Fibroblast of peridontal ligament (primary cell): Measurements from ENCODE around the gene ATL1.
"Not testable (repeated sequence)": the region's sequence is repeated elsewhere in the genome, so short reads cannot be mapped to it uniquely, and the experiment has no call there.

Source experiments
- DNase-seq: peaks from one replicate; pipeline ENCODE4 v3.0.0-alpha.2; 2010; ENCODE audit errors: extremely low read depth

ATL1 gene

GRCh38 chr14:50602035-50602434 lies 42.1 kb downstream of the ATL1 start:
- DNase-seq: no peak

- no peak for DNase-seq
These were observed 43.6 kb downstream of the ATL1 start for GRCh38 chr14:50603565-50603964.

GRCh38 chr14:50605766-50606165 lies 45.8 kb downstream of the ATL1 start:
- DNase-seq: peak; percentile 70

GRCh38 chr14:50606468-50606867 lies 46.5 kb downstream of the ATL1 start:
- DNase-seq: no peak

- DNase-seq: peak; percentile 90
These were observed 47.2 kb downstream of the ATL1 start for GRCh38 chr14:50607181-50607580.

GRCh38 chr14:50607761-50608160 lies 47.8 kb downstream of the ATL1 start:
- no peak for DNase-seq

GRCh38 chr14:50608302-50608851 lies 48.4 kb downstream of the ATL1 start:
- peak; percentile 95 for DNase-seq

- no peak for DNase-seq
These were observed 50.5 kb downstream of the ATL1 start for GRCh38 chr14:50610465-50610864.

- no peak for DNase-seq
These were observed 52.9 kb downstream of the ATL1 start for GRCh38 chr14:50612806-50613205.

GRCh38 chr14:50615056-50615455 lies 55.1 kb downstream of the ATL1 start:
- DNase-seq: no peak

- DNase-seq: no peak
These were observed 55.6 kb downstream of the ATL1 start for GRCh38 chr14:50615552-50615951.

GRCh38 chr14:50616275-50616674 lies 56.3 kb downstream of the ATL1 start:
- DNase-seq: no peak

GRCh38 chr14:50619569-50620141 lies 59.7 kb downstream of the ATL1 start:
- peak; percentile 83 for DNase-seq

GRCh38 chr14:50620341-50620740 lies 60.4 kb downstream of the ATL1 start:
- DNase-seq: peak; percentile 48

GRCh38 chr14:50622978-50623377 lies 63.0 kb downstream of the ATL1 start:
- peak; percentile 93 for DNase-seq

- no peak for DNase-seq
These were observed 64.5 kb downstream of the ATL1 start for GRCh38 chr14:50624447-50624846.

GRCh38 chr14:50624947-50625346 lies 65.0 kb downstream of the ATL1 start:
- DNase-seq: not testable (repeated sequence)

- no peak for DNase-seq
These were observed 71.5 kb downstream of the ATL1 start for GRCh38 chr14:50631408-50631821.

- DNase-seq: no peak
These were observed 74.0 kb downstream of the ATL1 start for GRCh38 chr14:50633954-50634353.

- DNase-seq: peak; percentile 48
These were observed 75.2 kb downstream of the ATL1 start for GRCh38 chr14:50635141-50635540.

- no peak for DNase-seq
These were observed 87.3 kb downstream of the ATL1 start for GRCh38 chr14:50647282-50647681.

GRCh38 chr14:50647753-50648152 lies 87.8 kb downstream of the ATL1 start:
- DNase-seq: peak; percentile 65

- DNase-seq: no peak
These were observed 89.7 kb downstream of the ATL1 start for GRCh38 chr14:50649691-50650090.

- DNase-seq: no peak
These were observed 96.8 kb downstream of the ATL1 start for GRCh38 chr14:50656776-50657175.
